ENCODE measurements around the gene APCDD1L. TPM values are rescaled to one million over a fixed set of nuclear protein-coding genes. Genes with fewer than 3 reads are reported as not detected.

The APCDD1L gene
- total and polyA plus RNA-seq, 4 donors: 0.04 TPM; not detected in 3

DNA sequence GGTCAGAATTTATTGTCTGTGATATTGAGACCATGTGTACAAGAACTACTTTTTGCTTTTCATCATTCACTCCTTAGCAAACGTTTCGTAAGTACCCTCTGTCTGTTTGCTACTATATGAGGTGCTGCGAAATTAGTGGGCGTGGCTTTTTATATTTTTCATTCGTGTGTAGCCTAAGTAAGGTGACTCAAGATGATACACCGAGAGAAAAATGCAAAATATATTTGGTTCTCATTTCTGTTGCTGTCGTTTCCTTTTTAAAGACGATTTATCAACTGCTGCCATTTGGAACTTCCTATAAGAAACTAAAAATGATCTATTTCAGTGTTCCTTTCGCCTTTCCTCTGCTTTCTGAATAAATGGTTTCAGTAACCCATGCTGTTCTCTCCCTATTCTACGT is 64.9 kb downstream of the APCDD1L start (continued):
- TF ChIP-seq, protein P1, sequence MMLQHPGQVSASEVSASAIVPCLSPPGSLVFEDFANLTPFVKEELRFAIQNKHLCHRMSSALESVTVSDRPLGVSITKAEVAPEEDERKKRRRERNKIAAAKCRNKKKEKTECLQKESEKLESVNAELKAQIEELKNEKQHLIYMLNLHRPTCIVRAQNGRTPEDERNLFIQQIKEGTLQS (IDR thresholded peaks at IDR 0.05): no peak

DNA sequence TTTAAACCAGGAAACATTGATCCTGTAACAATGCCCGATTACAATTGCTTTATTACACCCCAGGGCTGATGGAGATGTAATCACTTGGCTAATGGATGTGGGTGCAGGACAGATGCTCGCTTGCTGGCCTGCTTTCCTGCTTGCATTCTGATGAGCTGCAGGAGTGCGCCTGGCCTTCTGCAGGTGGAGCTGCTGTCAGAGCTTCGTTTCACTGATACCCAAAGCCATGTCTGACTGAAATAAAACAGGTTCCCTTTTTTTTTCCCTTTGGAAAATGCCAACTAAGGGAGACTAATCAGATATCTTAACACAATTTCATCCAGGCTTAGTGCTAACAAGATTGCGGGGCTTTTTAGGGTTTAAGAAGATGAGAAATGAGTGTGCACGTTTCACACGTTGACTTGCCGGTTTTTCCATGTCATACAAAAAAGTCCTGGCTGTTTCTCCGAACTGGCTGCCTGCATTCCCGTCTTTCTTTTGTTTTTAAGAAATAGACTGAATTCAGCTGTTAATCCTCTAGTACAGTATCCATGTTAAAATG is 65.4 kb downstream of the APCDD1L start:
- DNase-seq (ENCODE audit: low spot score): no peak
- Histone ChIP-seq H3K4me3 (ENCODE audit: low read depth in 1 of 3, low read length in 3 of 3) (no peak overlapping the region), H3K27ac (ENCODE audit: low read depth in 1 of 2, low read length in 2 of 2) (no peak overlapping the region), H3K27me3 (ENCODE audit: control insufficient read depth in 4 of 4, insufficient read depth in 4 of 4, low read length in 3 of 4) (no peaks in the 10 kb centered on the region), H3K9ac (ENCODE audit: low read depth in 1 of 2, low read length in 2 of 2) (no peak overlapping the region), H3K4me1 (ENCODE audit: control insufficient read depth in 4 of 4, insufficient read depth in 4 of 4, low read length in 3 of 4) (no peaks in the 10 kb centered on the region), H3K36me3 (ENCODE audit: control insufficient read depth in 4 of 4, insufficient read depth in 3 of 4, low read depth in 1 of 4, low read length in 3 of 4) (peaks cover 1 to 16% (median 6%) of the 10 kb centered on the region in 4 donors), H3K9me3 (ENCODE audit: control insufficient read depth in 4 of 4, low read length in 3 of 4) (peaks cover 0 to 4% (median 1%) of the 10 kb centered on the region in 4 donors)
- WGBS: 82% methylated on average over 10 of the region's 10 CpGs
- TF ChIP-seq TAF1 (conservative IDR thresholded peaks at IDR 0.05) (no peak), HNF4G (IDR thresholded peaks at IDR 0.05) (no peak), RXRA (IDR thresholded peaks at IDR 0.05) (no peak), YY1 (IDR thresholded peaks at IDR 0.05) (no peak), NR2F2 (IDR thresholded peaks at IDR 0.05) (no peak), EGR1 (IDR thresholded peaks at IDR 0.05; ENCODE audit: low read depth in 2 of 2) (no peak), FOXA2 (IDR thresholded peaks at IDR 0.05) (no peak), RAD21 (IDR thresholded peaks at IDR 0.05) (no peak), HNF4A (conservative IDR thresholded peaks at IDR 0.05) (no peak), FOXA1 (IDR thresholded peaks at IDR 0.05) (no peak), JUND (IDR thresholded peaks at IDR 0.05) (no peak), SP1 (IDR thresholded peaks at IDR 0.05) (no peak)
- TF ChIP-seq, protein P2, sequence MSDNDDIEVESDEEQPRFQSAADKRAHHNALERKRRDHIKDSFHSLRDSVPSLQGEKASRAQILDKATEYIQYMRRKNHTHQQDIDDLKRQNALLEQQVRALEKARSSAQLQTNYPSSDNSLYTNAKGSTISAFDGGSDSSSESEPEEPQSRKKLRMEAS (IDR thresholded peaks at IDR 0.05): no peak
- TF ChIP-seq, protein P3, sequence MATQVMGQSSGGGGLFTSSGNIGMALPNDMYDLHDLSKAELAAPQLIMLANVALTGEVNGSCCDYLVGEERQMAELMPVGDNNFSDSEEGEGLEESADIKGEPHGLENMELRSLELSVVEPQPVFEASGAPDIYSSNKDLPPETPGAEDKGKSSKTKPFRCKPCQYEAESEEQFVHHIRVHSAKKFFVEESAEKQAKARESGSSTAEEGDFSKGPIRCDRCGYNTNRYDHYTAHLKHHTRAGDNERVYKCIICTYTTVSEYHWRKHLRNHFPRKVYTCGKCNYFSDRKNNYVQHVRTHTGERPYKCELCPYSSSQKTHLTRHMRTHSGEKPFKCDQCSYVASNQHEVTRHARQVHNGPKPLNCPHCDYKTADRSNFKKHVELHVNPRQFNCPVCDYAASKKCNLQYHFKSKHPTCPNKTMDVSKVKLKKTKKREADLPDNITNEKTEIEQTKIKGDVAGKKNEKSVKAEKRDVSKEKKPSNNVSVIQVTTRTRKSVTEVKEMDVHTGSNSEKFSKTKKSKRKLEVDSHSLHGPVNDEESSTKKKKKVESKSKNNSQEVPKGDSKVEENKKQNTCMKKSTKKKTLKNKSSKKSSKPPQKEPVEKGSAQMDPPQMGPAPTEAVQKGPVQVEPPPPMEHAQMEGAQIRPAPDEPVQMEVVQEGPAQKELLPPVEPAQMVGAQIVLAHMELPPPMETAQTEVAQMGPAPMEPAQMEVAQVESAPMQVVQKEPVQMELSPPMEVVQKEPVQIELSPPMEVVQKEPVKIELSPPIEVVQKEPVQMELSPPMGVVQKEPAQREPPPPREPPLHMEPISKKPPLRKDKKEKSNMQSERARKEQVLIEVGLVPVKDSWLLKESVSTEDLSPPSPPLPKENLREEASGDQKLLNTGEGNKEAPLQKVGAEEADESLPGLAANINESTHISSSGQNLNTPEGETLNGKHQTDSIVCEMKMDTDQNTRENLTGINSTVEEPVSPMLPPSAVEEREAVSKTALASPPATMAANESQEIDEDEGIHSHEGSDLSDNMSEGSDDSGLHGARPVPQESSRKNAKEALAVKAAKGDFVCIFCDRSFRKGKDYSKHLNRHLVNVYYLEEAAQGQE (IDR thresholded peaks at IDR 0.05): no peak
- TF ChIP-seq, protein P1 (IDR thresholded peaks at IDR 0.05): no peak
- TF ChIP-seq, protein P4, sequence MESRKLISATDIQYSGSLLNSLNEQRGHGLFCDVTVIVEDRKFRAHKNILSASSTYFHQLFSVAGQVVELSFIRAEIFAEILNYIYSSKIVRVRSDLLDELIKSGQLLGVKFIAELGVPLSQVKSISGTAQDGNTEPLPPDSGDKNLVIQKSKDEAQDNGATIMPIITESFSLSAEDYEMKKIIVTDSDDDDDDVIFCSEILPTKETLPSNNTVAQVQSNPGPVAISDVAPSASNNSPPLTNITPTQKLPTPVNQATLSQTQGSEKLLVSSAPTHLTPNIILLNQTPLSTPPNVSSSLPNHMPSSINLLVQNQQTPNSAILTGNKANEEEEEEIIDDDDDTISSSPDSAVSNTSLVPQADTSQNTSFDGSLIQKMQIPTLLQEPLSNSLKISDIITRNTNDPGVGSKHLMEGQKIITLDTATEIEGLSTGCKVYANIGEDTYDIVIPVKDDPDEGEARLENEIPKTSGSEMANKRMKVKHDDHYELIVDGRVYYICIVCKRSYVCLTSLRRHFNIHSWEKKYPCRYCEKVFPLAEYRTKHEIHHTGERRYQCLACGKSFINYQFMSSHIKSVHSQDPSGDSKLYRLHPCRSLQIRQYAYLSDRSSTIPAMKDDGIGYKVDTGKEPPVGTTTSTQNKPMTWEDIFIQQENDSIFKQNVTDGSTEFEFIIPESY (IDR thresholded peaks at IDR 0.05): no peak
- TF ChIP-seq, protein P5, sequence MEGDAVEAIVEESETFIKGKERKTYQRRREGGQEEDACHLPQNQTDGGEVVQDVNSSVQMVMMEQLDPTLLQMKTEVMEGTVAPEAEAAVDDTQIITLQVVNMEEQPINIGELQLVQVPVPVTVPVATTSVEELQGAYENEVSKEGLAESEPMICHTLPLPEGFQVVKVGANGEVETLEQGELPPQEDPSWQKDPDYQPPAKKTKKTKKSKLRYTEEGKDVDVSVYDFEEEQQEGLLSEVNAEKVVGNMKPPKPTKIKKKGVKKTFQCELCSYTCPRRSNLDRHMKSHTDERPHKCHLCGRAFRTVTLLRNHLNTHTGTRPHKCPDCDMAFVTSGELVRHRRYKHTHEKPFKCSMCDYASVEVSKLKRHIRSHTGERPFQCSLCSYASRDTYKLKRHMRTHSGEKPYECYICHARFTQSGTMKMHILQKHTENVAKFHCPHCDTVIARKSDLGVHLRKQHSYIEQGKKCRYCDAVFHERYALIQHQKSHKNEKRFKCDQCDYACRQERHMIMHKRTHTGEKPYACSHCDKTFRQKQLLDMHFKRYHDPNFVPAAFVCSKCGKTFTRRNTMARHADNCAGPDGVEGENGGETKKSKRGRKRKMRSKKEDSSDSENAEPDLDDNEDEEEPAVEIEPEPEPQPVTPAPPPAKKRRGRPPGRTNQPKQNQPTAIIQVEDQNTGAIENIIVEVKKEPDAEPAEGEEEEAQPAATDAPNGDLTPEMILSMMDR (IDR thresholded peaks at IDR 0.05; ENCODE audit: low read depth, low read length, missing input control): no peak
